NT2/D1 (cell line): ENCODE data around the gene WDFY4.

Experiments
- YY1 ChIP-seq: IDR thresholded peaks from 2 replicates; pipeline ENCODE4 v1.6.1; 2011; ENCODE audit not compliant: insufficient read length, insufficient read depth
- ZNF274 ChIP-seq: IDR thresholded peaks from 2 replicates; pipeline ENCODE4 v1.6.1; 2011; ENCODE audit warnings: mild to moderate bottlenecking, low read depth, low read length

DNA sequence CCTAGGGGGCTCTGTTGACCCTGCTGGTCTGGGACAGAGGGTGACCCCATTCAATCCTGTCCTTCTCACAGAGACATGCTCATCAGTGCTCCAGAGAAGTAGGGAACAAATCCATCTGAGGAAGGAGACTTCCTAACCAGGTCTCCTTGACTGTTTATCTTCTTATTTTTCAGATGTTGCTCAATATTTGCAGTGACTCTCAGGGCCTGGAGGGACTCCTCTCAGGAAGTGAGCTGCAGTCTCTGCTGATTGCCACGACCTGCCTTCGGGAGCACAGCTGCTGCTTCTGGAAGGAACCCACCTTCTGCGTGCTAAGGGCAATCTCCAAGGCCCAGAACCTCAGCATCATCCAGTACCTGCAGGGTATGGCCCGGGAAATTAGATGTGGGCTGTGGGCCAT is 41.0 kb downstream of the WDFY4 start:
- TF ChIP-seq ZNF274 = no peak
- TF ChIP-seq YY1 = no peak
